AG04450 (cell line): ENCODE measurements around the gene CHST12. TPM values are rescaled to one million over a fixed set of nuclear protein-coding genes. Genes with fewer than 3 reads are reported as not detected.

ENCODE experiments used
- CTCF ChIA-PET: fragments of 300-600, 350-600 bp; formaldehyde crosslinking; extraction: SDS; loops from one replicate; lab custom pipeline; 2022; ENCODE audit warnings: antibody characterized with exemption, inconsistent platforms; lab: Charles Lee
- POLR2A ChIA-PET: fragments of 350-600 bp; formaldehyde crosslinking; extraction: SDS; loops from one replicate; lab custom pipeline; 2021; ENCODE audit warnings: antibody characterized with exemption, inconsistent platforms; lab: Yijun Ruan, JAX
- DNase-seq: peaks from one replicate; pipeline ENCODE4 v3.0.0-alpha.2; 2011; ENCODE audit warnings: low read depth, low spot score
- H3K27ac ChIP-seq: one replicate; pipeline ENCODE4 v1.5.1; 2012; ENCODE audit warnings: low read depth, low read length, control low read depth
- H3K27me3 ChIP-seq: one replicate; pipeline ENCODE4 v1.6.0; 2012; ENCODE audit warnings: low read length; ENCODE audit not compliant: control insufficient read depth, insufficient read depth
- H3K4me3 ChIP-seq: 2 replicates; pipeline ENCODE4 v1.5.1; 2011; ENCODE audit warnings: mild to moderate bottlenecking, low read depth, low read length, control low read depth
- H3K9me3 ChIP-seq: 2 replicates; pipeline ENCODE4 v1.5.1; 2012; ENCODE audit warnings: low read length; ENCODE audit not compliant: control insufficient read depth, insufficient read depth
- CTCF ChIP-seq: IDR thresholded peaks from 2 replicates; pipeline ENCODE4 v1.5.1; 2011; ENCODE audit warnings: low read depth, low read length, control low read depth, inconsistent platforms
- polyA plus RNA-seq: library from polyadenylated mRNA; depleted of rRNA; stranded (reverse); fragments of >200 nt; gene quantifications from 2 replicates; pipeline ENCODE4 v1.2.3, GENCODE V29; 2011

CHST12 gene
- polyA plus RNA-seq, 1 experiment, result 8.7 TPM

GRCh38 chr7:2488272-2488645 is 84.8 kb downstream of the CHST12 start:
- H3K4me3 ChIP-seq, result no peak overlapping the region
- CTCF ChIA-PET, result interaction anchor here (0.6 kb wide), 1 partner anchor 577 kb away, joined by 3 read pairs; no protein-coding TSS in a partner anchor
- peaks cover 4% of the 10 kb centered on the region for H3K27me3 ChIP-seq
- no peak for TF ChIP-seq CTCF
- DNase-seq, result no peak
- no peak overlapping the region for H3K27ac ChIP-seq
- POLR2A ChIA-PET, result interaction anchor here (0.6 kb wide), 1 partner anchor 60 kb away, joined by 3 read pairs; no protein-coding TSS in a partner anchor
- peaks cover 2% of the 10 kb centered on the region for H3K9me3 ChIP-seq

- TF ChIP-seq CTCF, result no peak
- no peak overlapping the region for H3K4me3 ChIP-seq
- H3K9me3 ChIP-seq, result no peaks in the 10 kb centered on the region; the same call in 1 of the 2 replicates
- ChIA-PET CTCF (interaction anchor here (0.6 kb wide), 2 partner anchors 355 to 576 kb away, joined by 3 to 9 read pairs; no protein-coding TSS in a partner anchor), POLR2A (no interaction called here)
- H3K27ac ChIP-seq, result no peak overlapping the region
- DNase-seq, result no peak
- H3K27me3 ChIP-seq, result peaks cover 4% of the 10 kb centered on the region
Observed at GRCh38 chr7:2488681-2489080, 85.3 kb downstream of the CHST12 start.

GRCh38 chr7:2490181-2490651 is 86.8 kb downstream of the CHST12 start:
- Histone ChIP-seq H3K4me3 (no peak overlapping the region), H3K9me3 (no peaks in the 10 kb centered on the region; the same call in 1 of the 2 replicates), H3K27me3 (no peaks in the 10 kb centered on the region), H3K27ac (no peak overlapping the region)
- no peak for DNase-seq
- no peak for TF ChIP-seq CTCF
- CTCF ChIA-PET, result no interaction called here
- POLR2A ChIA-PET, result no interaction called here

- DNase-seq, result no peak
- Histone ChIP-seq H3K27me3 (peaks cover 2% of the 10 kb centered on the region), H3K4me3 (no peak overlapping the region), H3K27ac (no peak overlapping the region), H3K9me3 (peaks cover 3% of the 10 kb centered on the region; the same call in 1 of the 2 replicates)
- no peak for TF ChIP-seq CTCF
- ChIA-PET POLR2A (no interaction called here), CTCF (interaction anchor here (1.4 kb wide), 1 partner anchor 22 kb away, joined by 4 read pairs; no protein-coding TSS in a partner anchor)
Observed at GRCh38 chr7:2492038-2492437, 88.6 kb downstream of the CHST12 start.
